Retinal pigment epithelial cell (primary cell): Measurements from ENCODE around the gene GYPC.

ENCODE experiments used
- DNase-seq: peaks from one replicate; pipeline ENCODE4 v3.0.0-alpha.2; 2010; ENCODE audit warnings: low read depth
- H3K4me3 ChIP-seq: 2 replicates; pipeline ENCODE4 v1.5.1; 2011; ENCODE audit warnings: mild to moderate bottlenecking, low read length, control low read depth, moderate library complexity
- TF ChIP-seq, protein P1 (sequence below): conservative IDR thresholded peaks from 2 replicates; pipeline ENCODE4 v1.5.1; 2011; ENCODE audit warnings: low read depth, low read length, control low read depth, inconsistent platforms

The GYPC gene

DNA sequence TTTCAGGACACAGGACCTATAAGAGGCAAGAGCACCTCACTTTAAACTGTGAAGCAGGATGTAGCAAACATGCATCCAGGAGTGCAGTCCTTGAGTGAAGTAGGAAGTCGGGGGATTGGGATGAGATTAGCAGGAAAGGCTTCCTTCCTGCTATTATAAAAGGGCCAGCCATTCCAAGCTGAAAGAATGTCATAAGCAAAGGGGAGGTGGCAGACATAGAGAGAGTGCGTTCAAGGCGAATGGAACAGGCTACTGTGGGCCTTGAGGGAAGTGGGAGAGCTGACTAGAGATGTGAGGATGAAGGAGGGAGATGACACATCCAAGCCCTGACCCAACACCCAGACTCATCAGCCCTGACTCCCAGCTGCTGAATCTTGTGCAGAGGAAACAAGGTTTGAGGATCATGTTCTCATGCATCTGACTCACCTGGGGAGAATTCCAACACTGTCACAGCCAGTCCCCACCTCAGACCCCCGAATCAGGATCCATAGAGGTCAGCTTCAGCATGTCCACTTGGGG lies 63.9 kb downstream of the GYPC start:
- DNase-seq = no peak
- H3K4me3 ChIP-seq = no peak overlapping the region
- TF ChIP-seq, protein P1, sequence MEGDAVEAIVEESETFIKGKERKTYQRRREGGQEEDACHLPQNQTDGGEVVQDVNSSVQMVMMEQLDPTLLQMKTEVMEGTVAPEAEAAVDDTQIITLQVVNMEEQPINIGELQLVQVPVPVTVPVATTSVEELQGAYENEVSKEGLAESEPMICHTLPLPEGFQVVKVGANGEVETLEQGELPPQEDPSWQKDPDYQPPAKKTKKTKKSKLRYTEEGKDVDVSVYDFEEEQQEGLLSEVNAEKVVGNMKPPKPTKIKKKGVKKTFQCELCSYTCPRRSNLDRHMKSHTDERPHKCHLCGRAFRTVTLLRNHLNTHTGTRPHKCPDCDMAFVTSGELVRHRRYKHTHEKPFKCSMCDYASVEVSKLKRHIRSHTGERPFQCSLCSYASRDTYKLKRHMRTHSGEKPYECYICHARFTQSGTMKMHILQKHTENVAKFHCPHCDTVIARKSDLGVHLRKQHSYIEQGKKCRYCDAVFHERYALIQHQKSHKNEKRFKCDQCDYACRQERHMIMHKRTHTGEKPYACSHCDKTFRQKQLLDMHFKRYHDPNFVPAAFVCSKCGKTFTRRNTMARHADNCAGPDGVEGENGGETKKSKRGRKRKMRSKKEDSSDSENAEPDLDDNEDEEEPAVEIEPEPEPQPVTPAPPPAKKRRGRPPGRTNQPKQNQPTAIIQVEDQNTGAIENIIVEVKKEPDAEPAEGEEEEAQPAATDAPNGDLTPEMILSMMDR = no peak

GRCh38 chr2:126720638-126721037 lies 64.7 kb downstream of the GYPC start:
- TF ChIP-seq, protein P1 = no peak
- DNase-seq = no peak
- H3K4me3 ChIP-seq = no peak overlapping the region

GRCh38 chr2:126722081-126722480 lies 66.1 kb downstream of the GYPC start:
- DNase-seq = no peak
- TF ChIP-seq, protein P1 = no peak

GRCh38 chr2:126722546-126722945 lies 66.6 kb downstream of the GYPC start:
- DNase-seq = no peak
- H3K4me3 ChIP-seq = no peak overlapping the region
- TF ChIP-seq, protein P1 = no peak

More at GRCh38 chr2:126722081-126722480, 66.1 kb downstream of the GYPC start:
- no peak overlapping the region for H3K4me3 ChIP-seq

DNA sequence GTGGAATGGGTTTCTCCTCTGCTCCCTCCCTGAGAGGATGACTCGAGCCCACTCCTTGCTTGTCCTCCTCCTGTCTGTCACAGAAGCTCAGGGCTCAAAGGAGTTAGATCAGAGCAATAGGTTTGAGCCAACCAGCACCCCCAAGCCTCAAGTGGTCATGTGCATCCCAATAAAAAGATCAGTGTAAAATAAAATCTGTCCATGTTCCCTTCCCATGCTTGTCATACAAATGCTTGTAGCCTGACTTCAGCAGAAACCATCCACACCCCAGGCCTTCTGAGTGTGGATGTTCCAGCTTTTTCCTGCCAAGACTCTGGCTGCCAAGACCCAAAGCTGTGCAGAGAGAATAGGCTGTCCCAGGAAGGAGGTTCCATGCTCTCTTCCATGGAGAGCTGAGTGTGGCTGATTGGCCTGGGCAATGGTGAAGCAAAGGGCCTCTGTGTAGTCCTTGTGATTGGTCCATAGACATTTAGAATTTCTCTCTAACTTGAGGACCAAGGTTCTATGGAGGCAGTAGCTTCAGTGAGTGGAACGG lies 67.4 kb downstream of the GYPC start:
- DNase-seq = no peak
- TF ChIP-seq, protein P1 = no peak
- H3K4me3 ChIP-seq = no peak overlapping the region

DNA sequence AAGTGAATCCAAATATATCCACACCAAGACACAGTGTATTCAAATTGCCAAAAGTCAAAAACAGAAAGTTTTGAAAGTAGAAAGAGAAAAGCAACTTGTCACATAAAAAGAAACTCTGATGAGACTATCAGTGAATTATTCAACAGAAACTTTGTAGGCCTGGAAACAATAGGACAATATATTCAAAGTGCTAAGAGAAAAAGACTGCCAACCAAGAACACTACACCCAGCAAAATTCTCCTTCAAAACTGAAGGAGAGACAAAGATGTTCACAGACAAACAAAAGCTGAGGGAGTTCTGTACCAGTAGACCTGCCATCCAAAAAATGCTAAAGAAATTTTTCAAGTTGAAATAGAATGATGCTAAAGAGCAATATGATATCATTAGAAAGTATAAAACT lies 69.6 kb downstream of the GYPC start:
- TF ChIP-seq, protein P1 = no peak
- H3K4me3 ChIP-seq = no peak overlapping the region
- DNase-seq = no peak

DNA sequence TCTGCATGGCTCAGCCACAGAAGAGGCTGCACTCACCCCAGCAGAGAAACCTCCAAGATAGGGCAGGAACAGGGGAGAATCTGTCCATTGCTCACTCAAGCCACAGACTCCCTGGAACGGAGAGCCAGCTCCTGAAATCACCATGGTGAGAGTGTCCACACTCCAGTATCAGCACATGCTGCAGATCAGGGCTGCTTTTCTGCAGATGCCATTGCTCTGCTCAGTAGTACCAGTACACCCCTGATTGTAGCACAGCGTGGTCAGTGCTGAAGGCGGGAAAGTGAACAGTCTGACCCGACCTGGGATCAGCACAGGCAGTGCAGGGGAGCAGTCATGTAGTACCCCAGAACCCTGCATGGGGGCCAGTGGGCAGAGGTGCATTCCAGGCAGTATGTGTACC lies 73.9 kb downstream of the GYPC start:
- no peak overlapping the region for H3K4me3 ChIP-seq
- no peak for DNase-seq
- TF ChIP-seq, protein P1 = no peak
